HG03354 (cell line): Measurements from ENCODE around the gene FRS3.
A peak's percentile ranks its signal among the peaks of the same experiment; 100 is the strongest.

Experiments
- ATAC-seq: cut with Tn5 transposase; IDR thresholded peaks from one replicate; pipeline ENCODE4 v1.9.1; 2021; ENCODE audit warnings: mild to moderate bottlenecking; ENCODE audit not compliant: unreplicated experiment, poor library complexity, severe bottlenecking

FRS3 gene

GRCh38 chr6:41791984-41792383 lies 12.3 kb upstream of the FRS3 start:
- no peak for ATAC-seq

GRCh38 chr6:41791305-41791704 lies 11.6 kb upstream of the FRS3 start:
- no peak for ATAC-seq

GRCh38 chr6:41790045-41790444 lies 10.3 kb upstream of the FRS3 start:
- no peak for ATAC-seq

- ATAC-seq = no peak
These were observed 9.7 kb upstream of the FRS3 start for GRCh38 chr6:41789390-41789724.

- peak; percentile 80 for ATAC-seq
These were observed 7.7 kb upstream of the FRS3 start, which contains the start of gene TOMM6 for GRCh38 chr6:41787219-41787917. TSS of gene TOMM6 (plus strand) at chr6:41787694. CDS start at chr6:41787698, 4 bp downstream.

GRCh38 chr6:41786451-41787218 lies 6.9 kb upstream of the FRS3 start:
- ATAC-seq = peak; percentile 67

GRCh38 chr6:41785689-41786450 lies 6.2 kb upstream of the FRS3 start:
- ATAC-seq = no peak

GRCh38 chr6:41785254-41785653 lies 5.6 kb upstream of the FRS3 start:
- no peak for ATAC-seq

- ATAC-seq = no peak
These were observed 5.0 kb upstream of the FRS3 start for GRCh38 chr6:41784581-41785171.

GRCh38 chr6:41783106-41783780 lies 3.5 kb upstream of the FRS3 start:
- ATAC-seq = no peak

GRCh38 chr6:41781366-41781730 lies 1.6 kb upstream of the FRS3 start:
- ATAC-seq = no peak

GRCh38 chr6:41780551-41781365 lies 1.1 kb upstream of the FRS3 start, which contains the start of gene PRICKLE4:
TSS of gene PRICKLE4 (plus strand) at chr6:41780782. CDS start at chr6:41783474, 2,692 bp downstream.
- no peak for ATAC-seq

GRCh38 chr6:41779336-41779735 lies 364 bp downstream of the FRS3 start:
- peak; percentile 8 for ATAC-seq

GRCh38 chr6:41778895-41779294 lies 805 bp downstream of the FRS3 start:
- ATAC-seq = no peak

- ATAC-seq = no peak
These were observed 2.0 kb downstream of the FRS3 start for GRCh38 chr6:41777551-41778285.

GRCh38 chr6:41775293-41775882 lies 4.3 kb downstream of the FRS3 start:
- ATAC-seq = no peak

- no peak for ATAC-seq
These were observed 4.9 kb downstream of the FRS3 start for GRCh38 chr6:41774841-41775240.
